HG03558 (cell line): ENCODE data around the gene RAB25.

Experiments
- ATAC-seq: cut with Tn5 transposase; IDR thresholded peaks from one replicate; pipeline ENCODE4 v1.9.1; 2021; ENCODE audit warnings: moderate number of reproducible peaks; ENCODE audit not compliant: unreplicated experiment; ENCODE audit errors: extremely low read depth

The RAB25 gene

DNA sequence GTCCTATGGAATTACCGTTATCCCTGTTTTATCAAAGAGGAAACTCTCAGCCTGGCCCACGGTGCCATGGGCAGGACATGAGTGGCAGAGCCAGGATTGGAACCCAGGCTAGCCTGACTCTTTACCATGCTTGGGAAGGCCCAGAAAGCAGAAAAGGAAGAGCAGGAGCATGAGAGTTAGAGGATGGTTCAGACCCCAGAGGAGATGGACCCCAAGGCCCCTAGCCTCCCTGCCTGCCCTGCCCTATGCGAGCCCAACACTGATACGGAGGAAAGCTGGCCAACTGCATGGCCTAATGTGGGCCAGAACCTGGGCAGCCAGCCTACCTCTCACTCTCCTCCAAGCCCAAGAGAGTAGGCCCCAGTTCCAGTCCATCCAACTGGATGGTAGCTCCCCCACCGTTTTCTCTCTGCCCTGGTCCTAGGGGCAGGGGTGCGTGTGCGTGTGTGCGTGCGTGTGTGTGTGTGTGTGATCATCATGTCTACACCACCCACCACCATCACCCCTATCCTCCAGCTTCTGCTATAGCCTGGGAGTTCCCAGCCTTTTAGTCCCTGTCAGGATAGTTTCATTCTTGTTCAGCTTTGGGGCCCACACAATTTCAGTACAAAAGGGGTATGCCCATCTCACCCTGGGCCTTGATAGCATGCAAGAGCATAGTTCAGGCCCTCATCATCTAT is 36.7 kb downstream of the RAB25 start:
- no peak for ATAC-seq

DNA sequence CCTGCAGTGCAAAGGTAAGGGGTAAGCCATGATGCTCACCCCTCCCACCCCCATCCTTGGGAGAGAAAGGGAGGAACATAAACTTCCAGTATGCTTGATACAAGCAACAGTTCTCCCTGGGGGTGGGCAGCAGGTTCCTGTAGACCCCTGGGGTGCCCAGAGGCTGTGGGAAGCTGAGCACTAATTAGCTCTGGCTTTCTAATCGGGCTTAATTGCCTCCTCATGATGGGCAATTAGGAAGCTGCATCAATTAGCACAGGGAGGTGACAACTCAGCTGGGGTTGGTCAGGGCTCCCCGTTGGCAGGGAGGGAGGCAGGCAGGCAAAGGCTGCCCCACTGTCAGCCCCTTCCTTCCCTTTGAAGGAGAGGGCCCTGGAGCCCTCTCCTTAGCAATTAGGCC is 37.8 kb downstream of the RAB25 start:
- ATAC-seq: no peak

DNA sequence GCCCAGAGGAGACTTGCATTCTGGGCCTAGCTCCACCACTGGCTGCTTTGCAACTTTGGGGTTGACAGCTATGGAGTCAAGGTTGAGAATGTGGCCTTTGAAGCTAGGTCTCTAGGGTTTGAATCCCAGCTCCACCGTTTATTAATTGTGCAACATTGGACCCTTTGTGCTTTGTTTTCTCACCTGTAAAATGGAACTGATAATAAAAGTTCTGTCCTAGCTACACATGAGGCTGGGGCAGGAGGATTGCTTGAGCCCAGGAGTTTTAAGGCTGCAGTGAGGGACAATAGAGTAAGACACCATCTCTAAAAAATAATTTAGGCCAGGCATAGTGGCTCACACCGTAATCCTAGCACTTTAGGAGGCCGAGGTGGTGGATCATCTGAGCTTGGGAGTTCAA is 38.3 kb downstream of the RAB25 start:
- no peak for ATAC-seq

DNA sequence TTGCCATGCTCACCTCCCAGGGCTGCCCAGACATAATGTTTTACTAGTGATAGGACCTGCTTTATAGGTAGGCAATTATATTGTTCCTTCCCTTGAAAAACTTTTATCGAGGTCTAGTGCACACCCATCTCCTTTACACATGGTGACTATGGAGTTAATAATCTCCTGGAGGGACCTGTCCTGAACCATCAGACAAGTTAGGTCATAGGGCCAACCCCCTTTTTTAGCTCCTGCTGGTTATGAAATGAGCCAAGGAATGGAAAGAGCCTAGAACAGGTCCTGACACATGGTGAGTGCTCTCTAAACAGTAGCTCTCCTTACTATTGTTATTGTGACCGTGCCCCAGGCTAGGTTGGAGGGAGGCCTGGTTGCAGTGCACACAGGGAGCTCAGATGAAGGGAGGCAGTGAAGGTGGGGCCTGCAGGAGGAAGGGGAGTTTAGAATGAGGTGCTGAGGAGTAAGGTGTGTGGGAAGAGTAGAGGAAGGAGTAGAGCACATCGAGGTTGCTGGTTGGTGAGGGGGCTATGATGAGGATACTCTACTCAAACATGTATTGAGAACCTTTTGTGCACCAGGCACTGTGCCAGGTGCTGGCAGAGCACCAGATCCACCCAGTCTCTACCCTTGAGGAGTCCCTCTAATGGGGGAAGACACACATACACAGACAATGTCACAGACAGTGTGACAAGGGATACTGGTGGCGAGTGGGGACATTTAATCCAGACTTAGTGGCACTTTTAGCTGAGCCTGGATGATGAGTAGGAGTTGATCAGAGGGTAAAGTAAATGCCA is 39.4 kb downstream of the RAB25 start:
- no peak for ATAC-seq

DNA sequence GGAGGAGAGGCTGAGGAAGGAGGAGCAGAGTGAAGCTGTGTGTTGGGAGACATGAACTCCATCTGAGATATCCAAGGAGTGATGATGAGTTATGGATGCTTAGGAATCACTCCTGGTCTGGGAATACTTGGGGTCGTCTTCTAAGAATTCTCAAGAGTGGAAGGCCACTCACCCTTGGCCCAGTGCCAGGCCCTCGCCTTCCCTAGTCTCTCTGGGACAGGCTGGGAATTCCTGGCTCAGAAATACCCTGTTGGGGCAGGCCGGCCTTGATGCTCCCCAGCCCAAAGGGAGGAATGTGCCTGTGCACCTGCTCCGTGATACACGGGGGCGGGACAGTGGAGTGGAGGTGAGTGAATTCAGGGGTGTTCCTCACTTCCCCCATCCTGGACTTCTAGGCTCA is 40.9 kb downstream of the RAB25 start:
- ATAC-seq: no peak

DNA sequence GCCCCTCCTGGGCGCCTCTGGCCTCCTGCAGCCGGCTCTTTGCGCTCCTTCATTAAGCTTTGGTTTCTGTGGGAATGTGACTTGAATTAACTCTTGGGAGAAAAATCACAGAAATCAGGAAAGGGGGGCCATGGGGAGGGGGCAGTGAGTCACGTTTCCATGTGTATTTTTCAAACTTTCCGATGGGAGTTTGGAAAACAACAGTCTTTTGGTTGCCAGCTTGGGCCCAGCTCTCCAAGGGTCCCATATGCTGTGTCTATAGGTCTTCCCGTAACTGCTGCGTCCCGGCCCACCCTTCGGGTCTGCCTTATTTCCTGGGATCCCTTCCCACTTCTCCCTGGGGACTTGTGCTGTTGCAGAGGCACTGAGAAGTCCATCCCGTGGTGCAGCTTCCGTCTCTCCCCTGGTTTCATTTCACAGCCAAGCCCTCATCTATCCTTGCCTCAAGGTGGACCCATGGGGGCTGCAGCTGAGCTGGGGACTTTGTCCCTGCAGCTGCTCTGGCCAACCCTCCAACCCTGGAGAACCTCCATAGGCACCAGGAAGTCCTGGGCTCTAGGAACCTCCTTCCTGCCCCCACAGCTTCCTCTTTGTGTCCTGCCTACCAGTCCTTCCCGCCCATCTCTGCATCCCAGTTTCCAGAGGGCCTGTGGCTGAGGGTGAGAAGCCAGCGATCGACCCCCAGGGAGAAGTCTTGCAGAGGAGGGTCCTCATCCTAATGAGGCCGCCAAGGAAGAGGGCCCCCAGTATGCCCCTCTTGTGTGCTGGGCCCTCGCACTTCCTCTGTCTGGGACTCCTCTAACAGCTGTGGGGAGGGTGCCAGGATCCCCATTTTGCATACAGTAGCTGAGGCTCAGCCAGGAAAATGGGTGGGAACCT is 41.9 kb downstream of the RAB25 start:
- no peak for ATAC-seq

DNA sequence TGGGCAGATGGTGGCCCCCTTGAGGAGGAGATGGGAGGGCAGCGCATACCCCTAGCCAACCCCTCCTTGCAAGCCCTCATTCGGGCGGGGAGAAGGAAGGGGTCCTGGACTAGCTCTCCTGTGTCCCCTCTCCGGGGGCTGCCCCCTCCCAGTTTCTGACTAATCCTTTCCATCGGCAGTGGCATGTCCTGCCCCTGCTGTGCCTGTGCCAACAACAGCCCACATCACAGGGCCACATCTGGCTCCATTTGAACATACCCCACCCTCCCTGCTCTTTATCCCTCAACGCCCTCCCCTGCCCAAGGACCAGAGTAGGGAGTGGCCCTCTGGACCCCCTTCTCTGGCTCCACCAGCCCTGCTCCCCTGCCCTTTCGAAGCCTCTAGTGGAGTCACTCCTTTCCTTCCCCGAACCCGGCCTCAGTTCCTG is 42.6 kb downstream of the RAB25 start:
- ATAC-seq: no peak

DNA sequence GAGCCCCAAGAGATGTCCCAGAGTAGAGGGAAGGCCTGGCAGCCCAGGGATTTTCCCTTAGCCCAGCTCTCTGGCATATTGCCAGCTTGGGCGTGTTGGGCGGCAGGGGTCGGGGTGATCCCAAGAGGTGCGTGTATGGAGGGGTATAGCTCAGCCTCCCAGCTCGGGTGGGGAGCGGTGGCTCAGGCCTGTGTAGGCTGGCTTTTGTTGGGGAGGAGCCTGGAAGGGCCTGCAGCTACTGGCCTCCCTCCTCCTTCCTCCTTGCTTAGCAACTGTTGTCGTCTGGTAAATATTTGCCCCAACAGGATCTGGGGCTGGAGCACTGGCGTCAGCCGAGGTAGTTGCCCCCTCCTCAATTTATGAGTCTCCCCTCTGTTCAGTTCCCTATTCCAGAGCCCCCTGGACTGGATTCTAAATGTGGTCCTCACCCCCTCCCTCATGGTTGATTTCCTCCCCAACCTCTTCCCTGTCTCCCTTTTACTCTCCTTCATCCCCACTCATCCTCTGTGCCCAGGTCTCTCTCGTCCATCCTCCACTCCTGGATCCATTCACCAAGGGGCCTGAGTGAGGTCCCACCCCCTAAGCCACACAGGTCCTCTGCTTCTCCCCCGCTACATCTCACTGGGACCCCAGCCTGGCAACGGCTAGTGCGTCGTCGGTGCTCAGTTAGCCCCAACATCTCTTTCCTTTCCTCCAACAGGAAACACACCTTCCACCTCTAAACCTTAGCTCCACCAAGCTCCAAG is 43.3 kb downstream of the RAB25 start:
- no peak for ATAC-seq

DNA sequence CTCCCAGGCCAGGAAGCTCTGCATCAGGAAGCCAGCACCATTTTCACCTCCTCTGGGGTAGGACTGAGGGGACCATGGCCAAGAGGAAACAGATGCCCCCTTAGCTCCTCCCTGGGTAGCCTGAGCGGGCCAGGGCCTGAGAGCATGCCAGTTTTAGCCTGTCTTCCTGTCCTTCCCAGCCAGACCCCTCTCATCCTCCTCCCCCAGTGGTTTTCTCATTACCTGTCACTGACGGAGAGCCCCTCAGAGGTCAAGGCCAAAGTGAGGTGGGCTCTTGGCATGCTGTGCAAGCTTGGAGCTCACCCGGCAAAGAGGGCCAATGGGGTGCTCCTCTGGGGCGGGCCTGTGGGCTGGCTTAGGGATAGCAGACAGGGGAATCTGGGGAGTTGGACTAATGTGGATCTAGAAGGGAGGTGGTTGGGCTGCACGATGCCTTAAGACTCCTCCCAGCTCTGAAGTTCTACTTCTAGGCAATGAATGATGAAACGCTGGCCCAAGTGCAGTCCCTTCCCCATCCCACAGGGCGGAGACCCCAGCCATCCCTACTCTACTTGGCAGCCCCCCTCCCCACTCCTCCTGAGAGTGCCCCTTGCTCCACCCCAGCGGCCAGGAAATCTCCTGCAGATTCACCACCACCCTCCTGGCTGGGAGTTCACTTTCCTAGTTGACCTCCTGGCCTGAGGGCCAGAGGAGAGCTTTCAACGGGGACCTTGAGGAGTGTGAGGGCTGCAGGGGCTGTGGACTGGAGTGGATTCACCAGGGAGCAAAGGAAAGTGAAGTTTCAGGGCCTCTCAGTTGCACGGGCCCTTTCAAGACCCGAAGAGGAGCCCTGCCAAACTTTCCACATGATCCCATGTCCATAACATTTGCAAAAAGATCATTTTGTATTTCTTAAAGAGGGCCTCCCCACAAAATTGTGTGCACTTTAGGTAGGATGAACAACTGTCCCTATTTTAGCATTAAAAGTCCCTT is 44.2 kb downstream of the RAB25 start:
- ATAC-seq: no peak

DNA sequence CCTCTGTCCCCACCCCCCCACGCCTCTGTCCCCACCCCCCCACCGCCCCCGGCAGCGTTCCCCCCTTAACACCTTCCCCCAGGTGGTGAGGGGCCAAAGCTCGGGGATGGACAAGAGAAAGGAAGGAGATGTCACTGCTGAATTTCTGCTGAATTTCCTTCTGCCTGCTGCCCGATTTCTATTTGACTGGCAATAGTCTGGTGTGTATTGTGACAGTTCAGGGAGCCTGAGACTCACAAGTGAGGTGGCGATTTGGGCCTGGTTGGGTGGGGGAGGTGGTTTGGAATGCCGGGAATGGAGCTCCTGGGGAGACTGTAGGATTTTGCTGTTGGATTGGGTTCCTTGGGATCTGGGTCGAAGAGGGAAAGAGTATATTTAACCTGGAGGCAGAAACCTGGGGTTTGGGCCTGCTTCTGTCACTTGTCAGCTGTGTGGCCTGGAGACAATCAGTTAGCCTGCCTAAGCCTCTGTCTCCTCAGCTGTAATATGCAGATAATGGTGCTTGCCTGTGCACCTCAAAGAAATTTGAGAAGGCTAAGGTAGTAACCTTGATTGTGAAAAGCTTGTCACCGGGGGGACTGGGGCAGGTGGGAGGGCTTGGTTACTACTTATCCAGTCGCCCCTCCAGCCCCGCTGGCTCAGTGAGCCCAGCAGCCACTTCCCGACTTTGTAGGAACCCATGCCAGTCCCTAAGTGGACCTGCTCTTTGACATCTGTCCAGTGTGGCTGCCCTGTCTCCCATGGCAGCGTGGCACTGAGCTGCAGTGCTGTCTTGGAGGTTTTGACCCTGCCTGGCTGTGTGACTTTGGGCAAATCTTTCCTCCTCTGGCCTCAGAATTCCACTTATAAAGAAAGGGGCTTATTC is 45.9 kb downstream of the RAB25 start:
- peak; percentile 18 for ATAC-seq

DNA sequence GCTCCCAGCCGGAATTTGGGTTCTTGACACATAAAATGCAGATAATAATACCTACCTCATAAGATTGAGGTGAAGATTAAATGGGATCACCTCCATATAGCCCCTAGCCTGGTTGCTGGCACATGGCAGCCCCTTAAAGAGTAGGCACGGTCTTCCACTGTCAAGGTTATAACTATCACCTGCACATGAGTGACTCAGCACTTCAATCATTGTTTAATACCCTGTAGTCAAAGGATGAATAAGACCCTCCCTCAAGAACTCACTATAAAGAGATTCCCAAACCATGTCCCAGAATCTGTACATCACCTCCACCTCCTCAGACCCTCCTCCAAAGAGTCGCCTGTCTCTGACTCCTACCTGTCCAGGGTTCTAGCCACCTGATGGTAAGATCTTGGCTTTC is 47.1 kb downstream of the RAB25 start:
- no peak for ATAC-seq

DNA sequence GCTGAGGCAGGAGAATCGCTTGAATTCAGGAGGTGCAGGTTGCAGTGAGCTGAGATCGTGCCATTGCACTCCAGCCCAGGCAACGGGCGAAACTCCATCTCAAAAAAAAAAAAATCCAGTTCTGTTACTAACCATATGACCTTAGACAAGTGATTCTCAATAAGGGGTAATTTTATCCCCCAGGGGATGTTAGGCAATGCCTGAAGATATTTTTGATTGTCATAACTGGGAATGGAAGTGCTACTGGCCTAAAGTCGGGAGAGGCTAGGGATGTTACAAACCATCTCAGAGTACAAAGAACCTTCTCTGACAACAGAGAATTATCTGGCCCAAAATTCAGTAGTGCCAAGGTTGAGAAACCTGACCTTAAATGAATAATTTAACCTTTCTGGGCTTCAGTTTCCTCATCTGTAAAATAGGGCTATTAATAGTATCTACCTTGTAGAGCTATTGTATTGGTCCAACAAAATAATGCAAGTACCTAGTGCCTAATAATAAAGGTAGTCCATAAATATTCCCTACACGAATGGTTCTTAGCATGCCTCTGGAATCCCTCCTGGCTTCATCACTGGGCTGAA is 47.8 kb downstream of the RAB25 start:
- no peak for ATAC-seq

DNA sequence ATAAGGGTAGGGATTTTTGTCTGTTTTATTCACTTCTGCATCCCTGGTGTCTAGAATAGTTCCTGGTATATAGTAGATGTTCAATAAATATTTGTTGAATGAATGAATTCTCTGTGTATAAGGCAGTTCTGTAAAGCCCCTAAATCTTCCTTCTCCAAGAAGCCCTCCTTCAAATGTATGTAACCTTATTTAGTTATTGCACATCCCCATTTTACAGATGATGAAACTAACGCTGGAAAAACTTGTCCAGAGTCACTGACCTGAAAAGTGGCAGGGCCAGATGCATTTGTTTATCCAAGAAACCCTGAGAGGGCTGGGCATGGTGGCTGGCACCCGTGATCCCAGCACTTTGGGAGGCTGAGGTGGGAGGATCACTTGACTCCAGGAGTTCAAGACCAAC is 49.3 kb downstream of the RAB25 start:
- ATAC-seq: no peak

DNA sequence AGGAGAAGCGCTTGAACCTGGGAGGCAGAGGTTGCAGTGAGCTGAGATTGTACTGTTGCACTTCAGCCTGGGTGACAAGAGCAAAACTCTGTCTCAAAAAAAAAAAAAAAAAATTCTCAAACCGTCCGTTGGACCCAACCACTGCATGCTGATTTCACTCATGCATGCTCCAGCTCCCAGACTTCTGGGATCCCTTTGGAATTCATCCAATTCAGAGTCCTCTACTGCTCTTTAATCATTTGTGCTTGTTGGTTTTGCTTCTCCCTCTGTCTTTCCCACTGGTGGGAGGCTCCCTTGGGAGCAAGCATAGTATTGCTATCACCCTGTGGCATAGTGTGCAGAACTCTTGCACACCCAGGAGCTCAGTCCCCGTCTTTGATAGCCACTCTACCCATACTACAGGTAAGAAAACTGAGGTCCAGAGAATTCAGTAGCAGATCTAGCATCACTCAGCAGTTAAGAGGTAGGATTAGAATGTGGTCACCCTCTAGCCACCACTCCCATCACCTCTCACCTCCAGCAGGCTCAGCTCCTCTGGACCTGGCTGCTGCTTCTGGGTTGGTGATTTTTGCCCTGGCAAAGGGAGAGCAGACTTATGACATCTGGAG is 50.5 kb downstream of the RAB25 start:
- ATAC-seq: no peak

DNA sequence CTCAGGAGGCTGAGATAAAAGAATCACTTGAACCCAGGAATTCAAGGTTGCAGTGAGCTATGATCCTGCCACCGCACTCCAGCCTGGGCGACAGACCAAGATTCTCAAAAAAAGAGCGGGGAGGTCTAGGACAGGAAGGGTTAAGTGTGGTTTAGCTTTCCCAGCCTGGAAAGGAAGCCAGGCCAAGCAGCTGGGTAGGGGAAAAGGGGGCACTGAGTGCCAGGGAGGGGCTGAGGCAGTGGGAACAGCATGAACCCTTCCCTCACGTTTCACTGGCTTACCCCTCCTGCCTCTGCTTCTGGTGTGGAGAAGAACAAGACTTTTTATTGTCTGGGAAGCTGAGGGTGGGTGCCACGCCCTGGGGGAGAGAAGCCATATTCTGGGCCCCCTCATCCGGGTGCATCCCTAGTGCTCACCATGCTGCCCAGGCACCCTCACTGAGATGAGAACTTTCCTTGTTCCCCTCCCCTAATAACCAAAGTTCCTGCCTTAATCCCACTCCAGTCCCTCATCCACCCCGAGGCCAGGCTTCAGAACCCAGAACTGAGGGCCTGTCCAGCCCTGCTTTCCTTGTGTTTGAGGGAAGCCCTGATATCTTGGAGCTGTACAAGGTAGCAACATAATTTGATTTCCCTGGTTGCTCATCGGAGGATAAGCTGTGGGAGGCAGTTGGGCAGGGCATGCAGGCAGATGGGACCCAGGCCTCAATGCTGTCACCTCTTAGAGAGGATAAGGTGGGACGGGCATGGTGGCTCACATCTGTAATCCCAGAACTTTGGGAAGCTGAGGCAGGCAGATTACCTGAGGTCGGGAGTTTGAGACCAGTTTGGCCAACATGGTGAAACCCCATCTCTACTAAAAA is 51.5 kb downstream of the RAB25 start:
- no peak for ATAC-seq

DNA sequence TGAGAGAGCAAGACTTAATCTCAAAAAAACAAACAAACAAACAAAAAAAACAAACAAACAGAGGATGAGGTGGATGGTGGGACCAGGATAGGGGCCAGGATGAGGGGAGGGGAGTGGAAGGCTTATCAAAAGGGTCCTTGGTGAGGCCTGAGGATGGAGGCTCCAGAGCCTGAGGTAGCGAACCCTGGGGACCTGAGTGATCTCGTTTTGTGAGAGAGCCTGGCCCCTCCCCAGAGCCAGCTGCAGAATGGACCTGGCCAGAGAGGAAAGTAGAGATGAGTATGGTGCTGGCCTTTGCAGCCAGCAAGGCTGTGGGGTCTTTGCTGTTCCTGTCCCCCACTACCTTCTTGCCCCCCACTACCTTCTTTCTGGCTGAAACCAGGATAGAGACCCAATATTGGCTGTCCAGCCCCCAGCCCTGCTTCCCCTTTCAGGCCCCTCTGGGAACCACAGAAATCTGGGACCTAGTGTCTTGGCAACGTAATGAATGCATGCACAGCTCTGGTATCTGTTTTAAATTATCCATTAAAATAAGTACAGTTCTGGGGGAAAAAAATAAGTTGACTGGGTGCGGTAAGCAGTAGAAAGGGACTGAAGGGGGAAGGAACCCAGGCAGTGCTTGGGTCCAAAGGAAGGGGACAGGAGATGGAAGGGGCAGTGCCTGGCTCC is 52.5 kb downstream of the RAB25 start:
- ATAC-seq: no peak
